HEK293 (cell line): ENCODE data around the gene UBE2E1.

Experiments
- ATF2 ChIP-seq: fragments of 450-650 bp; formaldehyde crosslinking; IDR thresholded peaks from 2 replicates; pipeline ENCODE4 v1.5.1; 2016; ENCODE audit warnings: missing biosample characterization, missing genetic modification characterization, low read depth
- CTCF ChIP-seq: fragments of 450-650 bp; formaldehyde crosslinking; IDR thresholded peaks from 2 replicates; pipeline ENCODE4 v1.5.1; 2016; ENCODE audit warnings: missing biosample characterization, missing genetic modification characterization
- SP2 ChIP-seq: fragments of 450-650 bp; formaldehyde crosslinking; IDR thresholded peaks from 2 replicates; pipeline ENCODE4 v1.5.1; 2016; ENCODE audit warnings: missing biosample characterization, missing genetic modification characterization
- TCF7L2 ChIP-seq: IDR thresholded peaks from 2 replicates; pipeline ENCODE4 v1.6.1; 2011; ENCODE audit warnings: low read depth, mild to moderate bottlenecking, inconsistent platforms, low read length, moderate library complexity, borderline replicate concordance
- TRIM28 ChIP-seq: IDR thresholded peaks from 2 replicates; pipeline ENCODE4 v1.6.1; 2011; ENCODE audit warnings: low read length, control low read depth, borderline replicate concordance
- YY1 ChIP-seq: fragments of 450-650 bp; formaldehyde crosslinking; IDR thresholded peaks from 2 replicates; pipeline ENCODE4 v1.5.1; 2018; ENCODE audit warnings: missing biosample characterization, missing genetic modification characterization
- ZNF138 ChIP-seq: fragments of 450-650 bp; formaldehyde crosslinking; IDR thresholded peaks from 2 replicates; pipeline ENCODE4 v1.5.1; 2016; ENCODE audit warnings: missing biosample characterization, missing genetic modification characterization, borderline replicate concordance
- ZNF280D ChIP-seq: fragments of 450-650 bp; formaldehyde crosslinking; IDR thresholded peaks from 2 replicates; pipeline ENCODE4 v1.5.1; 2016; ENCODE audit warnings: missing biosample characterization, missing genetic modification characterization
- ZNF626 ChIP-seq: fragments of 450-650 bp; sonication (Bioruptor Pico); formaldehyde crosslinking; IDR thresholded peaks from 2 replicates; pipeline ENCODE4 v1.5.1; 2018; ENCODE audit warnings: missing biosample characterization, missing genetic modification characterization, inconsistent platforms
- ZNF837 ChIP-seq: fragments of 450-650 bp; formaldehyde crosslinking; IDR thresholded peaks from 2 replicates; pipeline ENCODE4 v1.5.1; 2016; ENCODE audit warnings: missing biosample characterization, missing genetic modification characterization
- TF ChIP-seq, protein P1 (sequence below): fragments of 450-650 bp; formaldehyde crosslinking; IDR thresholded peaks from 2 replicates; pipeline ENCODE4 v1.5.1; 2016; ENCODE audit warnings: missing biosample characterization, missing genetic modification characterization

GRCh38 chr3:23934253-23934652 is 128.5 kb downstream of the UBE2E1 start:
- TF ChIP-seq YY1 (tag by site-specific recombination) (no peak), SP2 (no peak), CTCF (tag by site-specific recombination) (no peak), TCF7L2 (no peak), ZNF280D (tag by site-specific recombination) (no peak), ZNF626 (tag by site-specific recombination) (no peak), ZNF138 (no peak), TRIM28 (no peak), ZNF837 (tag by site-specific recombination) (no peak), ATF2 (tag by site-specific recombination) (peak; percentile 75; the same call in 1 of the 2 replicates)
- TF ChIP-seq, protein P1, sequence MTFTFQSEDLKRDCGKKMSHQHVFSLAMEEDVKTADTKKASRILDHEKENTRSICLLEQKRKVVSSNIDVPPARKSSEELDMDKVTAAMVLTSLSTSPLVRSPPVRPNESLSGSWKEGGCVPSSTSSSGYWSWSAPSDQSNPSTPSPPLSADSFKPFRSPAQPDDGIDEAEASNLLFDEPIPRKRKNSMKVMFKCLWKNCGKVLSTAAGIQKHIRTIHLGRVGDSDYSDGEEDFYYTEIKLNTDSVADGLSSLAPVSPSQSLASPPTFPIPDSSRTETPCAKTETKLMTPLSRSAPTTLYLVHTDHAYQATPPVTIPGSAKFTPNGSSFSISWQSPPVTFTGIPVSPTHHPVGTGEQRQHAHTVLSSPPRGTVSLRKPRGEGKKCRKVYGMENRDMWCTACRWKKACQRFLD (tag by site-specific recombination), result no peak
